Urothelium cell line (cell line): ENCODE data around the gene DIP2C.
"Not testable (repeated sequence)": the region's sequence is repeated elsewhere in the genome, so short reads cannot be mapped to it uniquely, and the experiment has no call there.

Experiments used
- DNase-seq: peaks from one replicate; pipeline ENCODE4 v3.0.0; 2011; ENCODE audit warnings: low spot score, mixed read lengths
- FAIRE-seq: peaks from 2 replicates; lab custom pipeline; 2011; peaks lifted over from hg19 to GRCh38; lab: Jason Lieb, UNC

Gene DIP2C

DNA sequence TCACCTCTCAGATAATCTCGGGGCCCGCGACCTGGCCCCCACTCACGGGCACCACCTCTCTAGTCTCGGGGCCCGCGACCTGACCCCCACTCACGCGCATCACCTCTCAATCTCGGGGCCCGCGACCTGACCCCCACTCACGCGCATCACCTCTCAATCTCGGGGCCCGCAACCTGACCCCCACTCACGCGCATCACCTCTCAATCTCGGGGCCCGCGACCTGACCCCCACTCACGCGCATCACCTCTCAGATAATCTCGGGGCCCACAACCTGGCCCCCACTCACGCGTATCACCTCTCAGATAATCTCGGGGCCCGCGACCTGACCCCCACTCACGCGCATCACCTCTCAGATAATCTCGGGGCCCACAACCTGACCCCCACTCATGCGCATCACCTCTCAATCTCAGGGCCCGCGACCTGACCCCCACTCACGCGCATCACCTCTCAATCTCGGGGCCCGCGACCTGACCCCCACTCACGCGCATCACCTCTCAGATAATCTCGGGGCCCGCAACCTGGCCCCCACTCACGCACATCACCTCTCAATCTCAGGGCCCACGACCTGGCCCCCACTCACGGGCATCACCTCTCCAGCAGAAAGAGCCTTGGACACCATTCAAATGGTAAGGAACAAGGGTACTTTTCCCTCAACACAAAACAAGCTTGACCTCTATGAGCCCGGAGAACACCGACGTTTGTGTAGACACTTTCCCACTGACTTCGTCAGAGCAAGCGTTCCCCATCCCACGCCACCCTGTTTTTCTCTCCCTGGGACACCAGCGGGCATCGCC is 104.8 kb downstream of the DIP2C start:
- not testable (repeated sequence) for DNase-seq, FAIRE-seq

DNA sequence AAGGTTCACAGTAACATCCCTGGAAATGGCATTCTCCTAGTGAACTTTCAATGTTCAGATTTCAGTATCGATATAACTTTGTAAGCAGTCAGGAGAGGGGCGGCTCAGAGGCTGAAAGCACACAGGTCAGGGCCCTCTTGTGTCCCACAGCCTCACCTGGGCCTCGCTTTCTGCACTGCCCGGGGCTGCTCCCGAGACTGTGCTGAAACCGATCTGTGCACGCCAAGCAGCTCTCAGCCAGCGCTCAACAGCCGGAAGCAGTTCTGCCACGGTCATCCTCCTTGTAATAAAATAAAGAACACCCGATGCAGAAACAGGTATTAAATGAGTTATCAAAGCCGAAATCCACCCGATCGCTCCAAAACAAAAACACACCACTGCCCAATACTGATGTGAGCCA is 106.0 kb downstream of the DIP2C start:
- DNase-seq: no peak

DNA sequence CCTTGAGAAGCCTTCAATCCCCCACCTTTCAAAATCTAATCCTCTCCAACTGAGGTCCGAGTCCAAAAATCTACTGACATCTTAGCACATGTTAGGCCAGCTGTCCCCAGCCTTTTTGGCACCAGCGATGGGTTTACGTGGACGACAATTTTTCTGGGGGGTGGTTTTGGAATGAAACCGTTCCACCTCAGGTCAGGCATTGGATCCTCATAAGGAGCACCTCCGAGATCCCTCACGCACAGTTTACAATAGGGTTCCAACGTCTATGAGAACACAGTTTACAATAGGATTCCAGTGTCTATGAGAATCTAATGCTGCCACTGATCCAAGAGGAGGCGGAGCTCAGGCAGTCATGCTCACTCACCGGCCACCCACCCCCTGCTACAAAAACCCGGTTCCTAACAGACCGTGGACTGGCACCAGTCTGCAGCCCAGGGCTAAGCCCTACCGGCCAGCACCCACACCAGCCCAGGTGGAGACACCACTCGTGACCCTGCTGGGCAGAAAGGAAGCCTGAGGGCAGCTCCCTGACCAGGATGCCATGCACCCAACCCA is 107.6 kb downstream of the DIP2C start:
- no peak for FAIRE-seq
- no peak for DNase-seq

More for the DNA sequence above, 106.0 kb downstream of the DIP2C start:
- FAIRE-seq: no peak

DNA sequence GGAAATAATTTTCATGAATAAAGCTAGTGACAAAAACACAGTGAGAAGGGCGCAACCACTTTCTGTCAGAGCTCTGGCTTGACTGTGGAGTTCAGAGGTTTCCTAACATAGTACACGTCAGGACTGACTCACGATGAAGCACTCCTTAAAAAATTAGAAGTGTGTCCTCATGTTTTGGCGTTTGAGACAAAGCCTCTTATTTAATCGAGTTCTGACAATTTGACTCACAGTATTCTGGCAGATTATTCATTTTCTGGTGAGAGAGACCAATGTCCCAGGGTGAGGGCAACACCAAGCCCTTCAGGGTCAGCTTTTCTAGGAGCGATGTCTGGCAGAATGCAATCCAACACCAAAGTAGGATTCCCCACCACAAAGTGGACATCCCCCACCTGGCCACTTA is 108.7 kb downstream of the DIP2C start:
- FAIRE-seq: no peak
- DNase-seq: no peak

DNA sequence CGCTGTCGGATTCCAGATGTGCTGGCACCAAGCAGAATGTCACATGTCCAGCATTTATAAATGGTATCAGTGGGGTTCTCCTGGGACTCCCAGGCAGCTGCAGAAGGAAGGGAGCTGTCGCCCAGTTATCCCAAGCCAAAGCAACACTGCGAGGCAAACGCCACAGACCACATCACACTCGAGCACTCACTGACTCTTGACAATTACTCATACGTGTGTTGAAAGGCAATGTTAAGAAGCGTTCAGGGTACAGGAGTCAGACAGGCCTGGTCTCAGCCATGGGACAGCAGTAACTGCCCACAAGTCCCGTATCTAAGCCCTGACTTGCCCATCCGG is 113.4 kb downstream of the DIP2C start:
- DNase-seq: no peak
- FAIRE-seq: no peak

DNA sequence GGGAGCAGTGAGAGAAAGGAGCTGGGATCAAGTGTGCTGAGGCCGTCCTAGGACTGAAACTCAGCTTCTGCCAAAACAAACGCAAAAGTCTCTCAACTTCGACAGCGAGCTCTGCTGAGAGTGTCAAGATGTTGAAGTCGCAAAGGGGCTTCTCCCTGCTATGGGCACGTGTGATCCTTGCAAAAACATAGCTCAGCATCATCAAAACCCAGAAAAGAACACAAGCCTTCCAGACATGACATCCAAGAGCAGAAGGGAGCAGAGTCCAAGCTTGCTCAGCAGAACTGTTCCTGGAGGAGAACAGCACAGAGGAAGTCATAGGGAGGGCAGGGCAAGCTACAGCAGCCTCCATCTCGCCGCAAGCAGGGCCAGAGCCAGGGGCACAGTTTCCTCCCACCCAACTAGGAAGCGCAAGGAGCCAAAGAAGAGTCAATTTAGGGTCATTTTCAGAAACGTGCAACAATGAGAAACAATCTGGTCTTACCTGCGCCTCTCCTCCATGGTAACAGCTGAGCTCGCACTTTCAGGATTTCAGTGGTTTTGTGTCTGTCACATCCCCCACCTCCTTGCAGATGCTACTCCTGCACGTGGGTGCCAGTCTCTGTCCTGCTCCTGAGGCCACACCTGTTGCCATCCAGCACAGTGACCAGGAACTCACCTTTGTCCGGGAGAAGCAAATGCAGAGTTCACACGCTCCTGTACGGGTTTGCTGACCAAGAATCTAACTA is 113.9 kb downstream of the DIP2C start:
- no peak for DNase-seq
- FAIRE-seq: no peak

DNA sequence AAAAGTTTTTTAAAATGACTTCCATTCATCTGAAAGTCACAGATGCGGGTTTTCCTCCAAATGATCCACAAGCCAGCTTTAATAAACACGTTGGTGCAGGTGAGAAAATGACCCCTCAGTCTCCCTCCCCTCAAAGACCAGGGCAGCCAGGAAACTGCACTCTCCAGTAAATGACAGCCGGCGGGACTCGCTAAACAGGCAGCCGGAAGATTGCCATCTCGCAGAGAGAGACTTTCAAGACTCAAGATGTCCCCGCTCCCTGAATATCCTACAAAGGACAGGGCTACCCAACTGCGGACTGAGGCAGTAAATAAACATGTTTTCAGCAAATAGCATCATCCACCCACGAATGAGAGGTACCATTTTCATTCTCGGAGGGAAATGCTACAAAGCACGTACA is 116.8 kb downstream of the DIP2C start:
- DNase-seq (no peak), FAIRE-seq (no peak)

DNA sequence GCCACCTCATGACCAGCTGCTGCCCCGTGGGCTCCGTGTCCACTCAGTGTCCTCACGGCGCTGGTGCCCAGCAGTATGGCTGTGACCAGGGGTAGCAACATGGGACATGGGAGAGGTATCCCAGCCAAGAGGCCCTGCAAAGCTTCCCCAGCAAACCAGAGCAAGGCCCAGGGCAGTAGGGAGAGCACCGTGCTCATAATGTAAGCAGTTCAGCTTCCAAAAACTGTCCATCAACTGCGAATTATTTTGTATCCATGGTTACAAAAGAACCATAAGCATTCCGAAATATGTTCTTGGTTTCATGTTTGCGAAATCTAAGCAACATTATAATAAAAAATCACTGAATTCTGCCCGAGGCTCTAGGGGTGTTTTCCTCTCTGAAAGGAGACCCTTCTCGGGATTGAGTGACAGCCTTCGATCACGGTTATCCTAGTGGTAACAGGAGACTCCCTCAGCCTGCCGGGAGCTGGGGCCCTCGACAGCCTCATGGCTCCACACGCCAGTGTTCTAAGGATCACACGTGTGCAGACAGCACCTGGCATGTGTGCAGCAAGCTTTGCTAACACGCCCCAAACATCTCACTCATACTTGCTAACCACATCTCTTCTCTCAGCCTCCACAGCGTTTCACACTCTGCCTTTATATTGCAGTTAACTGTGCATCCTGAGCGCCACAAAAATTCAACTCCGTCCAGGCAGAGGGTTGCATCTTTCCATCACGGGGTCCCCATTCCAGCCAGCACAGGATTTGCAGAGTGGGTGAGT is 117.6 kb downstream of the DIP2C start:
- DNase-seq (no peak), FAIRE-seq (no peak)

DNA sequence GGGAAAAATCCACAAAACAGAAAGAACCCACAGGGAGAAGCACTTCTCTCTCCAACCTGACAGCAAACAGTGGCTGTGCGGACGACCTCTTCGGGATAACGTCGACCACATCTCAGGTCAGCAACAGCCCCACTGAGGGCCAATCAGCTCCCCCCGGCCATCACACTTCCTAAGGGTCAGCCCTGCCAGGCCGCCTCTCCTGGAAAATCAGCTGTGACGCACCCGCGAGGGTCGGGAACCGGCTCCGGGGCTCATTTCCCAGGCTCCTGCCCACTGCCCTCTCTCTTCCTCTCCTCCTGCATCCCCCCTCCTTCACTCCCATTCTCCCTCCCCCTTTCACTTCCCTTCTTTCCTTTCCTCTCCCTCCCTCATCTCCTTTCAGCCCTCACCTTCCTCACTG is 118.3 kb downstream of the DIP2C start:
- FAIRE-seq: no peak

DNA sequence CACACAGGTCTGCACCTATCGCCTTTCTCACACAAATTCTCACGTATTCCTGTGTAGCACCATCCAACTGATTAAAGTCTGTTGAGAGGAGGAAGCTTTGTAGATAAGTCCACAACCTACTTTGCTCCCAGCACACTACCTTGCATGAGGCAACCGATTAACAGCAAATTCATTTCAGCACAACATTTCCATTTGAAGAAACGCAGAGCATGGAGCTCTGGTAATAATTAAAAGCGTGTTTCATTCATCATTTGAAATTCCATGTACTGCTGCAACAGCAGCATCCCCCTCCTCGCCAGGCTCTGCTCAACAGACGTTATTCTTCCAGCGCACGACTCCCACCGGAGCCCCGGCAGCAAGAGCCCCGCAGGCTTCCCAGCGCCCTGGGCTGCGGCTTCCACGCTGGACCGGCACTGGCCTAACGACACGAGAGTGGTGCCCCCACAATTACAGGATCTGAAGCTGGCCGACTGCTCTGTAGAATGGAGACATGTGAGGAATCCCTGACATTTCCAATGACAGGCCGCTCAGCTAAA is 118.8 kb downstream of the DIP2C start:
- FAIRE-seq (no peak), DNase-seq (no peak)

More for the DNA sequence above, 118.3 kb downstream of the DIP2C start:
- no peak for DNase-seq

DNA sequence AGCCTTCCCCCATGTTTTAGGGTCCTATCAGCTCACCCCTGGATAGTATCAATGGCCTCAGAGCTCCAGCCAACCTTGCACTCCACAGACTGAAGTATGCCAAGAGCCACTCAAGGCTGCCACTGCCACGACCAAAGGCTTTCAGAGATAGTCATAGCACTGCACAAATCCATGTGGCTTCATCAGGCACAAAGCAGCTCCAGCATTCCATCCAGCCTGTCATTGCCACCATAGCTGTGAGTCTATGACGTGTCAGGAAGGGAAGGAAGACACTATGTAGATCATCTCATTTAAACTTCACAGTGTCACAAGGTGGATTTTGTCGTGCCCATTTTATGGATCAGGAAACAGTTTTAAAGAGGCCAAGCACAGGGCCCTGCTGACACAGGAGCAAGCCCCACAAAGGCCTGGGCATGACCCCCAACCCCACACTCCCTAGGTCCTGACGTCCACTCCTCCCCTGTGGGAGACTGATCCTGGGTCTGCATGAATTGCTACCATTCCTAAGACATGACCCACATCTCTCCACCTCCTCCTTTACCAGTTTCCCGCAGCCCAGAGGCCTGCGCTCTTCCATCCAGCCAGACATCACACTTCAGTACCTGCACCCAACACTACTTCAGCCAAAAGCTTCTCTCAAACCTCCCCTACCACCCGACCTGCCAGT is 119.4 kb downstream of the DIP2C start:
- no peak for DNase-seq
- FAIRE-seq: no peak

DNA sequence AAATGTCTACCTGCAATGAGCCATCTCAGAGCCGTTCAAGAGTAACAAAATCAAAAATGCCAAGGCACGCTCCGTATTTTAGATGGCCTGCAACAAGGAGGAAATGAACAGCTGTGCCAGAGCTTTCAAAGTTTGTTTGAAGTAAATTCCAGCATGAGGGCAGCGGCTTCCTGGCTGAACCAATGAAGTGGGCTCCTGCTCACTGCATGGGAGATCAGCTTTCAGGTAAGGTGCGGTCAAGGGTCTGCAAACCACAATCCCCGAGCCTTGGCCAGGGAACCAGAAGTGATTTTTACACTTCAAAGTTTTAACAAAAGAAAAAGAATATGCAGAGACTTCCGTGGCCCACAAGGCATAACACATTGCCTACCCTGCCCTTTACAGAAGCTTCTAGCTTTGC is 120.6 kb downstream of the DIP2C start:
- FAIRE-seq: no peak
- DNase-seq: no peak

DNA sequence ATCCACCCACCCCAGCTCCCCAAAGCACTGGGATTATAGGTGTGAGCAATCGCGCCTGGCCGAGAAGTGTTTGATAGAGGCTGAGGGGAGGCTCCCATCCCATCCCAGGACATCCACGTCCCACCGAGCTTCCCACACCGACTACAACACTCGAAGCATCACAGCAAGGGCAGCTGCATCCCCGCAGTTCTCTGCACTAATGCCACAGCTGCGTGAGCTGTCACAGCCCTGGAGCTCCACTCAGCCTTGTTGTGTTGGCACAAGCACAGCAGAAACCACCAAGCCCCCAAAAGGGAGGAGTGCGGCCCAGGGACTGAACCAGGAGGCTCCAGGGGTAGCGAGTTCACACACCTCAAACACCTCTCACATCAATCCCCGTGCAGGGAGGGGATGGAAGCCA is 121.6 kb downstream of the DIP2C start:
- DNase-seq (no peak), FAIRE-seq (no peak)

DNA sequence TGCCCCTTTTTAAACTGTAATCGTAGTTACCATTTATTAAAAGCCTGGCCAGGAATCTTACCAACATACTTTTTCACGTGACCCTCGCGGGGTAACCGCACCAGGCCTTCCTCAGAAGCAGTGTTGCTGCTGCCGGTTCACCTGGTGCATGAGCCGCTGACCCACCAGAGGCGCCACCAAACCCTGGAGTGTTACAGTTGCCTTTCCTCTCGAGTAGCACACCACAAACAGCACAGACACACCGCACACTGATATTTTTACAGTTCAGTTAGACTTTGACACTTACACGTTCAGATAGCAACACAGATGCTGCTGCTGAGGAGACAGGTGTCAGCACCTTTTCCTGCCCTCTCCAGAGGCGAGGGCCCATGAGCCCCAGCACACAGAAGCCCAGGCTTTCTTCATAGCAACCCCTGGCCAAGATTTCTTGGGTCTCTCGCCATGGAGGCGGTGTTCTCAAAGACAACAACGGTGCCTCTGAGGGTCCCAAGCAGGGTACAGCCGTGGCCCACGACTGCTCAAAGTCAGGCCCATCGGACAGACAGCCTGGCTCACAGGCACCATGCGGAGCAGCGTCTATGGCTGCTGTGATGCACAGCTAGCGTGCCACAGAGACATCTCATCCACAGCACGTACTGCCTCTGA is 123.1 kb downstream of the DIP2C start:
- FAIRE-seq (no peak), DNase-seq (no peak)

DNA sequence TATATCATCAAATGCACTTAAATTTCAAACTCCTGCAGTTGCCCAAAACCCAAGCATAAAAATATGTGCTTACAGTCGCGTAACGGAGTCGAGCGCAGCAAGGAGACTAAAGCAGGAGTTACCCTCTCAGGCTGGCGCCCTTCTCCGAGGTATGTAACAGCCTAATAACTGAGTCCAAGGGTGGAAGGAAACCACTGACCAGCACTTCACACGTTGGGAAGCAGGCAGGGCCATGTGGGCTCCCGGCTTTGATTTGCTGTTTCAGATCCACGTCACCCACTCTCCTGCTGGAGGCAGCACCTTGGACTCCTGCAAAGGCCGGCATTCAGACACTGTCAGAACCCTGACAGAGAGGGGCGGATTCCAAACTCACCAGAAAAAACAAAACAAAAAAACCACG is 123.8 kb downstream of the DIP2C start:
- DNase-seq (no peak), FAIRE-seq (no peak)

DNA sequence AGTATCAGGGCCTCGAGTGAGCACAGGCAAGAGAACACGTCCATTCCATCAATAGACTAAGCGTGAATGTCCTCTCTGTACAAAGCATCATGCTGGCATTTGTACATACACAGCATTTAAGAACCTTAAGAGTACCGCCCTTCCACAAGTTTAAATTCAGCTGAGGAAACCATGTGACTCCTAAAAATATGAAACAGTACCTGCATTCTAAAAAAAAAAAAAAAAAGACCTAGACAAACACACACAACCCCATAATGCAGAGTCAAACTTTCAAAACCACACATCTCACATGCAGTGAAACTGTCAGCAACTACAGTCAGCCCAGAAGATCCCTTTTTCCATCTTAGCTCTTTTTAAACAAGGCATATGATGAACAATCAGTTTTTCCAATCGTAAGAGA is 124.3 kb downstream of the DIP2C start:
- no peak for FAIRE-seq
- no peak for DNase-seq

DNA sequence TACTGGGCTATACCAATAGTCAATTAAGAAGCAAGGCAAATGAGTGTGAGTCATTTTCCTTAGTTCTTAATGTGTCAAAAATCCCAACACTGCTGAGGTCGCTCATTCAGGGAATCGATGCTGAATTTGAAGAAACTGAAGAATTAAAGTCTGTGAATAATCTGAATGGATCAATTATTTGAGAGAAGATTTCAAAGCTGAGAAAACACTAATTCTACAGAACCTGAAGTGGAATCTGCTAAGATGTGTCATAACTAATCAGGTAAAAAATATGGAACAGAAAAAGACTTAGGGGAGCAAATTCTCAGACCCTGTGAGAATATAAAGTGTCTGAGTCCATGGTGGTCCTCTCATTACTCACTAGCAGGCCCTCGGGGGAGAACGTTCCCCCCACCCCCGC is 125.6 kb downstream of the DIP2C start:
- FAIRE-seq (no peak), DNase-seq (no peak)

DNA sequence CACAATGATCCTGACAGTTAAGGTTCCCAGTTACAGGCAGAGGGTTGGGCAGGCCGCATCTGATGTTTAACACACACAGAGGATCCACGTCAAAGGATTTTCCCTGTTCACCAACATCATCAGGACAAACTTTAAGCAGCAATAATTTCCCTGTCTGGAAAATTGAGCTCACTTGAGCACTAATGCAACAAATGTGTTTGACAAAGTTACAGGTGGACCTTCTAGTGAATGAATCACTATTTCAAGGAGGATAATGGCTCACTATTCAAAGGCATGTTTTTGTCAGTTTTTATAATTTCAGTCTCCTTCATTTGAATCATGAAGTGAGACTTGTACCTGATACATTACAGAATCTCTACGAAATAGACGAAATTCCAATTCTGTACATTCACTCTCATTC is 127.3 kb downstream of the DIP2C start:
- DNase-seq: no peak
- FAIRE-seq: no peak

DNA sequence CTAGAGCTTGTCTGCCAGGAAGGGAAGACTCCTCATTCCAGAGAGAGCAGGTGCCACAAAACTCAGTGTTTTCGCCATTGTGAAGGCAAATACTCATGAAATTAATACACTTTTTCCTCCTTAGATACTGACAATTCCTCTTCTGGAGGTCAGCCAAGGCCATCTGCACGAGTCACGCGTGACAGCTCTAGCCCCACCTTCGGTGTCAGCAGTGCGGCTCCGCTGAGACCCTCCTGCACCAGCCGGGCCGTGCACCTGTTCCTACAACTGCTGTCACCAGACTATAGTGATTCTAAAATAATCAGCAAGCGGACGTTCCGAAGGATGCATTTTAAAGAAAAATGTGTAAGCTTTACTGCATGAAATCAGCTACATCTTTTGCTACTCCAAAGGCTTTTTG is 127.7 kb downstream of the DIP2C start:
- DNase-seq (no peak), FAIRE-seq (no peak)

DNA sequence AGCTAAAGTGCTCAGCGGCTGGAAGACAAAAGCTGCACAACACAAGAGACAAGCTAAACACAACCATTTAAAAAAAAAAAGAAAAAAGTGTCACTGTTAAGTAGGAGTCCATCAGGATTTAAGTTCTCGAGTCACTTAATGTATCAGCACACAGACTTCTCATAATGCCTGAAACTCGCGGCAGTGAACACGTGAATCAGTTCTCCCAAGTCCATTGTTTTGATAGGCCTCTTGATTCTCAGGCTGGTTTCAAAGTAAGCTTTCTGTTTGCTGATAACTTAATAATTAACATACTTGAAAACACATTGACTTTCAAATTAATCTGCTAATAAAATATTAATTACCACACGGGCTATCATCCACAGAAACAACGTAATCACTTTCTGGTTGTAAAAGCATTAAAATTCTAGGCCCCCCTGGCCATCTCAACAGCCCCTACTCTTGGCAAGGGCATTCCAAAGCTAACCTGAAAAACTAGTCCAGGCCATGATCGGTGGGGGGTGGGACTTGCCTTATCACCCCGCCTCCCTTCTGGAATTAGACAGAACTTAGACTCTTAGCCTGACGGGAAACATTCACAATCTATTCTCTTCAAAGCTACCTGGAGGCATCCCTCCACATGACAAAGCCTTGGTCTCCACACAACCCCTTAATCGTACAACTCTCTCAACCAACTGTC is 129.0 kb downstream of the DIP2C start:
- DNase-seq: no peak

More for the DNA sequence above, 129.0 kb downstream of the DIP2C start:
- no peak for FAIRE-seq
